ENCODE measurements around the gene TMPRSS9. TPM values are rescaled to one million over a fixed set of nuclear protein-coding genes. Genes with fewer than 3 reads are reported as not detected.

Gene TMPRSS9
- total RNA-seq, 4 donors from 2014 or later = 0.54 to 2.5 (median 0.85) TPM; not detected in 1

- H3K4me1 ChIP-seq = no peaks in the 10 kb centered on the region
- H3K27ac ChIP-seq = no peak overlapping the region
- peaks cover 0 to 25% (median 0%) of the 10 kb centered on the region in 3 donors for H3K36me3 ChIP-seq
- H3K9me3 ChIP-seq = no peaks in the 10 kb centered on the region
- peaks cover 0 to 16% of the 10 kb centered on the region in 2 donors for H3K27me3 ChIP-seq
- no peak for DNase-seq
- TF ChIP-seq POLR2A (IDR thresholded peaks at IDR 0.05) = no peak
- TF ChIP-seq CTCF (IDR thresholded peaks at IDR 0.05) = no peak
- H3K4me3 ChIP-seq = no peak overlapping the region
Observed at GRCh38 chr19:2357279-2358206, 2.5 kb upstream of the TMPRSS9 start.

GRCh38 chr19:2358548-2359173, 1.4 kb upstream of the TMPRSS9 start:
- TF ChIP-seq POLR2A (IDR thresholded peaks at IDR 0.05) (no peak), CTCF (IDR thresholded peaks at IDR 0.05) (no peak)
- DNase-seq = peak in 2 of 3 donors; percentile 44
- H3K4me3 ChIP-seq = no peak overlapping the region
- peaks cover 0 to 13% (median 0%) of the 10 kb centered on the region in 3 donors for H3K36me3 ChIP-seq
- H3K9me3 ChIP-seq = no peaks in the 10 kb centered on the region
- H3K27ac ChIP-seq = no peak overlapping the region
- H3K27me3 ChIP-seq = peaks cover 0 to 16% of the 10 kb centered on the region in 2 donors
- H3K4me1 ChIP-seq = no peaks in the 10 kb centered on the region

- Histone ChIP-seq H3K27me3 (peaks cover 0 to 16% of the 10 kb centered on the region in 2 donors), H3K9me3 (no peaks in the 10 kb centered on the region), H3K4me1 (no peaks in the 10 kb centered on the region), H3K4me3 (no peak overlapping the region), H3K36me3 (no peaks in the 10 kb centered on the region), H3K27ac (no peak overlapping the region)
- no peak for DNase-seq
- no peak for TF ChIP-seq POLR2A (IDR thresholded peaks at IDR 0.05)
- TF ChIP-seq CTCF (IDR thresholded peaks at IDR 0.05) = no peak
Observed at GRCh38 chr19:2360833-2361232, 768 bp downstream of the TMPRSS9 start.

GRCh38 chr19:2361246-2362045, 1.4 kb downstream of the TMPRSS9 start:
- peaks cover 0 to 16% of the 10 kb centered on the region in 2 donors for H3K27me3 ChIP-seq
- no peaks in the 10 kb centered on the region for H3K9me3 ChIP-seq
- H3K27ac ChIP-seq = no peak overlapping the region
- DNase-seq = no peak
- H3K4me1 ChIP-seq = no peaks in the 10 kb centered on the region
- no peak overlapping the region for H3K4me3 ChIP-seq
- no peaks in the 10 kb centered on the region for H3K36me3 ChIP-seq
- TF ChIP-seq CTCF (IDR thresholded peaks at IDR 0.05) = no peak
- TF ChIP-seq POLR2A (IDR thresholded peaks at IDR 0.05) = no peak

Measured in Peyer's patch (tissue), 4 donors.